ENCODE data around the gene STYXL1. TPM values are rescaled to one million over a fixed set of nuclear protein-coding genes. Genes with fewer than 3 reads are reported as not detected.

Gene STYXL1
- total RNA-seq, 2 experiments from 2014 or later: 37.3 to 40.4 TPM

GRCh38 chr7:75958802-75959543, 88.8 kb downstream of the STYXL1 start:
- H3K27me3 Mint-ChIP-seq: no peaks in the 10 kb centered on the region

GRCh38 chr7:75957021-75957736, 90.6 kb downstream of the STYXL1 start:
- Mint-ChIP-seq H3K36me3 (ENCODE audit: low read depth) (peaks cover 7% of the 10 kb centered on the region), H3K4me3 (no peak overlapping the region), H3K27me3 (no peaks in the 10 kb centered on the region), H3K4me1 (no peaks in the 10 kb centered on the region), H3K27ac (no peak overlapping the region), H3K9me3 (no peaks in the 10 kb centered on the region)
- no peak for DNase-seq
- POLR2A ChIA-PET: no interaction called here
- CTCF ChIA-PET: no interaction called here

More at GRCh38 chr7:75958802-75959543, 88.8 kb downstream of the STYXL1 start:
- Mint-ChIP-seq H3K9me3 (no peaks in the 10 kb centered on the region), H3K4me1 (no peaks in the 10 kb centered on the region), H3K4me3 (no peak overlapping the region), H3K36me3 (ENCODE audit: low read depth) (peaks cover 5% of the 10 kb centered on the region), H3K27ac (no peak overlapping the region)
- POLR2A ChIA-PET: interaction anchor here (1.5 kb wide), 1 partner anchor 43 kb away, joined by 3 read pairs; no protein-coding TSS in a partner anchor
- DNase-seq: no peak
- CTCF ChIA-PET: no interaction called here

- POLR2A ChIA-PET: no interaction called here
- Mint-ChIP-seq H3K4me3 (no peak overlapping the region), H3K9me3 (no peaks in the 10 kb centered on the region), H3K36me3 (ENCODE audit: low read depth) (peaks cover 7% of the 10 kb centered on the region), H3K27me3 (no peaks in the 10 kb centered on the region), H3K27ac (no peak overlapping the region), H3K4me1 (no peaks in the 10 kb centered on the region)
- CTCF ChIA-PET: no interaction called here
- no peak for DNase-seq
These were observed 92.4 kb downstream of the STYXL1 start for GRCh38 chr7:75955331-75955955.

- ChIA-PET CTCF (no interaction called here), POLR2A (no interaction called here)
- H3K4me3 Mint-ChIP-seq: no peak overlapping the region
- peaks cover 7% of the 10 kb centered on the region for H3K36me3 Mint-ChIP-seq (ENCODE audit: low read depth)
- H3K27me3 Mint-ChIP-seq: no peaks in the 10 kb centered on the region
- no peaks in the 10 kb centered on the region for H3K4me1 Mint-ChIP-seq
- H3K9me3 Mint-ChIP-seq: no peaks in the 10 kb centered on the region
- H3K27ac Mint-ChIP-seq: no peak overlapping the region
- no peak for DNase-seq
These were observed 93.9 kb downstream of the STYXL1 start for GRCh38 chr7:75953931-75954330.

- H3K27ac Mint-ChIP-seq: no peak overlapping the region
- ChIA-PET CTCF (no interaction called here), POLR2A (no interaction called here)
- H3K9me3 Mint-ChIP-seq: no peaks in the 10 kb centered on the region
- H3K36me3 Mint-ChIP-seq (ENCODE audit: low read depth): peaks cover 7% of the 10 kb centered on the region
- H3K4me1 Mint-ChIP-seq: no peaks in the 10 kb centered on the region
- H3K4me3 Mint-ChIP-seq: no peak overlapping the region
- no peak for DNase-seq
- H3K27me3 Mint-ChIP-seq: no peaks in the 10 kb centered on the region
These were observed 94.4 kb downstream of the STYXL1 start for GRCh38 chr7:75953431-75953830.

- ChIA-PET CTCF (no interaction called here), POLR2A (no interaction called here)
- no peaks in the 10 kb centered on the region for H3K27me3 Mint-ChIP-seq
- H3K27ac Mint-ChIP-seq: no peak overlapping the region
- peaks cover 7% of the 10 kb centered on the region for H3K36me3 Mint-ChIP-seq (ENCODE audit: low read depth)
- no peaks in the 10 kb centered on the region for H3K4me1 Mint-ChIP-seq
- no peak overlapping the region for H3K4me3 Mint-ChIP-seq
- DNase-seq: no peak
- H3K9me3 Mint-ChIP-seq: no peaks in the 10 kb centered on the region
These were observed 96.3 kb downstream of the STYXL1 start for GRCh38 chr7:75951506-75951905.

- H3K4me1 Mint-ChIP-seq: peaks cover 9% of the 10 kb centered on the region
- ChIA-PET CTCF (interaction anchor here (0.6 kb wide), 1 partner anchor 82 kb away, joined by 4 read pairs; no protein-coding TSS in a partner anchor), POLR2A (no interaction called here)
- no peak overlapping the region for H3K4me3 Mint-ChIP-seq
- DNase-seq: no peak
- no peak overlapping the region for H3K27ac Mint-ChIP-seq
- H3K9me3 Mint-ChIP-seq: no peaks in the 10 kb centered on the region
- peaks cover 4% of the 10 kb centered on the region for H3K36me3 Mint-ChIP-seq (ENCODE audit: low read depth)
- H3K27me3 Mint-ChIP-seq: no peaks in the 10 kb centered on the region
These were observed 97.6 kb downstream of the STYXL1 start for GRCh38 chr7:75950111-75950681.

GRCh38 chr7:75948179-75948578, 99.6 kb downstream of the STYXL1 start:
- Mint-ChIP-seq H3K4me1 (peaks cover 17% of the 10 kb centered on the region), H3K4me3 (no peak overlapping the region), H3K9me3 (no peaks in the 10 kb centered on the region), H3K36me3 (ENCODE audit: low read depth) (no peaks in the 10 kb centered on the region), H3K27ac (no peak overlapping the region), H3K27me3 (no peaks in the 10 kb centered on the region)
- no peak for DNase-seq
- POLR2A ChIA-PET: interaction anchor here (1.2 kb wide), 1 partner anchor 34 kb away, joined by 3 read pairs; the partner anchor contains the start of gene POR
- CTCF ChIA-PET: no interaction called here

Other genes with a start within 250 kb of the STYXL1 start
- not detected for gene CCL24, start 234.2 kb downstream of the STYXL1 start, total RNA-seq
- 10 to 100 TPM; 47.7 to 51.7 TPM for gene RHBDD2, start 169.0 kb downstream of the STYXL1 start, total RNA-seq
- 10 to 100 TPM; 34.0 to 45.3 TPM for gene POR, start 132.8 kb downstream of the STYXL1 start, total RNA-seq
- gene TMEM120A, start 53.4 kb downstream of the STYXL1 start, total RNA-seq: 10 to 100 TPM; 34.3 to 34.9 TPM
- gene MDH2, start 106 bp upstream of the STYXL1 start, total RNA-seq: 100 to 1,000 TPM; 159 to 161 TPM
- gene SRRM3, start 153.9 kb upstream of the STYXL1 start, total RNA-seq: not detected

Measured in activated CD4-positive, alpha-beta memory T cell treated with anti-CD3 and anti-CD28 coated beads, Interleukin-2, amount 10 ng/mL, durations not matched to agents 7 days and 5 days (primary cell).